Endothelial cell of umbilical vein (primary cell): ENCODE data around the gene GOLT1A.
"Not testable (repeated sequence)": the region's sequence is repeated elsewhere in the genome, so short reads cannot be mapped to it uniquely, and the experiment has no call there.

Experiments used
- EZH2 ChIP-seq: IDR thresholded peaks from 2 replicates; pipeline ENCODE4 v1.6.1; 2012; ENCODE audit warnings: borderline replicate concordance, low read depth, mild to moderate bottlenecking, moderate library complexity, low read length, inconsistent platforms; ENCODE audit not compliant: severe bottlenecking
- TF ChIP-seq, protein P1 (sequence below): IDR thresholded peaks from 2 replicates; pipeline ENCODE4 v1.6.1; 2011; ENCODE audit not compliant: insufficient read depth, insufficient read length

GRCh38 chr1:204237515-204237914 is 23.7 kb upstream of the GOLT1A start:
- TF ChIP-seq, protein P1, sequence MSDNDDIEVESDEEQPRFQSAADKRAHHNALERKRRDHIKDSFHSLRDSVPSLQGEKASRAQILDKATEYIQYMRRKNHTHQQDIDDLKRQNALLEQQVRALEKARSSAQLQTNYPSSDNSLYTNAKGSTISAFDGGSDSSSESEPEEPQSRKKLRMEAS, result not testable (repeated sequence)
- not testable (repeated sequence) for TF ChIP-seq EZH2
